ENCODE data around the gene GTPBP3.

- peak; percentile 76; the same call in 1 of the 2 replicates for TF ChIP-seq MAX (IDR thresholded peaks at IDR 0.05)
- peak in 2 of 3 experiments; percentile 54 to 76; a peak in 4 of 6 replicates for TF ChIP-seq CTCF (IDR thresholded peaks at IDR 0.05 in 2 of 3, conservative IDR thresholded peaks at IDR 0.05 in 1 of 3; ENCODE audit: borderline replicate concordance in 1 of 3, insufficient read depth in 1 of 3, low read depth in 2 of 3, low read length in 2 of 3)
- peak; percentile 42 for TF ChIP-seq POLR2A (IDR thresholded peaks at IDR 0.05; ENCODE audit: borderline replicate concordance, extremely low read depth, insufficient read depth, insufficient read length)
- TF ChIP-seq YY1 (IDR thresholded peaks at IDR 0.05; ENCODE audit: extremely low read depth, insufficient replicate concordance, low read depth, low read length) = no peak
- TF ChIP-seq EZH2phosphoT487 (IDR thresholded peaks at IDR 0.05; ENCODE audit: borderline replicate concordance) = no peak
- TF ChIP-seq POLR2AphosphoS5 (IDR thresholded peaks at IDR 0.05; ENCODE audit: low read depth, low read length) = peak; percentile 79
These were observed 9.5 kb upstream of the GTPBP3 start for GRCh38 chr19:17327654-17328516.
